Heart left ventricle (tissue), 13 donors: Measurements from ENCODE around the gene OCEL1.
A peak's percentile ranks its signal among the peaks of the same experiment; 100 is the strongest.

Experiments
- POLR2A ChIP-seq, 2 donors: fragments of 450-650 bp; IDR thresholded peaks; one replicate each; pipeline ENCODE4 v1.6.1; 2017; ENCODE audit warnings: antibody characterized with exemption in 2 of 2, mild to moderate bottlenecking in 2 of 2, moderate library complexity in 2 of 2
- TF ChIP-seq, protein P1 (sequence below), 12 donors: fragments of 200-600 bp; sonication (generic) in 4 of 12; IDR thresholded peaks; one replicate each; pipeline versions ENCODE4 v1.5.0 to v1.8.0; 2018 to 2022; ENCODE audit warnings: antibody characterized with exemption in 12 of 12, mild to moderate bottlenecking in 5 of 12
- donor health status: ischemic (EF 13 %, LVEDD 7.1; RV severe dilation, severe dysfunction).
- donor health status: DM: no; HTN: yes; CAD: no.
- donor health status: DM: no; HTN: no; CAD: no.
- donor health status: ischemic (EF 25% LVEDD 6.9; RV normal size, moderate dysfunction).
- donor health status: ischemic (EF 25% LVEDD 5.7; RV mildly dilated, moderate dysfunction).
- donor health status: ischemic (EF 35%, LVEDD 5.7; RV mildly dilated, moderate dysfunction).
- donor health status: nonischemic (EF 11% LVEDD 7.7; RV severe dilation, severe dysfunction).
- donor health status: DM: yes; HTN: yes; CAD: no.
- donor health status: PGD.
- donor health status: ischemic (EF 29% LVEDD 5.4; RV normal size, mild dysfunction).
- donor health status: nonischemic (EF 23%, LVEDD 6.1; RV moderate dilation, normal function).

DNA sequence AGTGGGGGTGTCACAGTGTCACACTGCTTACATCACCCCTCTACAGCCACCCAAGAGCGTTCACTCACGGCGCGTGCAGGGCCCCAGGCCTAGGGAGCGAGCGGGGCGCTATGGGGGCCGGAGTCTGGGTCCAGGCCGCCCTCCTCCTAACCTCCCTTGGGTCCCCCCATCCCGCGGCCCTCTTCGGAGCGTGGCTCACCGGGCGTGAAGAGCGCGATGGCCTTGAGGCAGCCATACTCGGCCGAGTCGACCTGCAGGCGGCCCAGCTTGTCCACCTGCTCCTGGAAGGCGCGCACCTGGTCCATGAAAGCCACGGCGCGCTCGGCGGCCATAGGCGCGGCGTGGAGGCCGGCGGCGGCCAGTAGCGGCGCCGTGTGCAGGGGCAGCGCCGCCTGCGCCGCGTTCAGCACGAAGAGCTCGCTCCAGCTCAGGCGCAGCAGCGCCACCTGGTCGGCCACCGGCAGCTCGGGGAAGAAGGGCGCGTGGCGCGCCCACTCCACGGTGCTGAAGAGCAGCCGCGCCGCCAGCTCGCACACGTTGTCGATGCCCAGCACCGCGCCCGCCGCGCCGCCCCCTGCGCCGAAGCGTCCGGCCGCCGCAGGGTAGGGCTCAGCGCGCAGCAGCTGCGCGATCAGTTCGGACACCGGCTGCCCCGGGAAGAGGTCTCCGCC lies 9.4 kb downstream of the OCEL1 start:
- TF ChIP-seq, protein P1, sequence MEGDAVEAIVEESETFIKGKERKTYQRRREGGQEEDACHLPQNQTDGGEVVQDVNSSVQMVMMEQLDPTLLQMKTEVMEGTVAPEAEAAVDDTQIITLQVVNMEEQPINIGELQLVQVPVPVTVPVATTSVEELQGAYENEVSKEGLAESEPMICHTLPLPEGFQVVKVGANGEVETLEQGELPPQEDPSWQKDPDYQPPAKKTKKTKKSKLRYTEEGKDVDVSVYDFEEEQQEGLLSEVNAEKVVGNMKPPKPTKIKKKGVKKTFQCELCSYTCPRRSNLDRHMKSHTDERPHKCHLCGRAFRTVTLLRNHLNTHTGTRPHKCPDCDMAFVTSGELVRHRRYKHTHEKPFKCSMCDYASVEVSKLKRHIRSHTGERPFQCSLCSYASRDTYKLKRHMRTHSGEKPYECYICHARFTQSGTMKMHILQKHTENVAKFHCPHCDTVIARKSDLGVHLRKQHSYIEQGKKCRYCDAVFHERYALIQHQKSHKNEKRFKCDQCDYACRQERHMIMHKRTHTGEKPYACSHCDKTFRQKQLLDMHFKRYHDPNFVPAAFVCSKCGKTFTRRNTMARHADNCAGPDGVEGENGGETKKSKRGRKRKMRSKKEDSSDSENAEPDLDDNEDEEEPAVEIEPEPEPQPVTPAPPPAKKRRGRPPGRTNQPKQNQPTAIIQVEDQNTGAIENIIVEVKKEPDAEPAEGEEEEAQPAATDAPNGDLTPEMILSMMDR (IDR thresholded peaks at IDR 0.05): peak; percentile 31 to 80 (median 58)
- TF ChIP-seq POLR2A (IDR thresholded peaks at IDR 0.05): peak in 1 of 2 donors; percentile 21
